ENCODE measurements around the gene PRKN.

PRKN gene

DNA sequence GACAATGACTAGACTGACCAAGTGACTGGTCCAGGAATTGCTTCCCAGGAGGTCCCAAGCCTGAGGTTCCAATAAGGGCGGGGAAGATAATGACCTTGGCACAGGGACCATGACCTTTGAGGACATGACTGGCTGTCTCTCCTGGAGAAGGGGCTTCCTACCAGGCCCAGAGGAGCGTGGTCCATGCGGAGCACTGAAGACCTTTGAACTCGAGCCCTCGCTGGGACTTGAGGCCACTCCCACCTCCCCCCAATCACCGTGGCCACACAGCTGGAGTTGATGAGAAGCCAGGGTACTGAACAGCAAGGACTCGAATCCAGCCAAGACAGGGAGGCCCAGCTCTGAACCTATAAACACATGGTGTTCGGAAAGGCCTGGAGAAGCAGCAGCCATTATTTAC is 677.0 kb downstream of the PRKN start:
- Mint-ChIP-seq H3K4me1 (peaks cover 15% of the 10 kb centered on the region), H3K4me3 (no peak overlapping the region), H3K36me3 (ENCODE audit: low read depth) (no peaks in the 10 kb centered on the region), H3K27me3 (ENCODE audit: low read depth, poor library complexity) (peaks cover 5% of the 10 kb centered on the region), H3K9me3 (no peaks in the 10 kb centered on the region), H3K27ac (no peak overlapping the region)
- TF ChIP-seq, protein P1, sequence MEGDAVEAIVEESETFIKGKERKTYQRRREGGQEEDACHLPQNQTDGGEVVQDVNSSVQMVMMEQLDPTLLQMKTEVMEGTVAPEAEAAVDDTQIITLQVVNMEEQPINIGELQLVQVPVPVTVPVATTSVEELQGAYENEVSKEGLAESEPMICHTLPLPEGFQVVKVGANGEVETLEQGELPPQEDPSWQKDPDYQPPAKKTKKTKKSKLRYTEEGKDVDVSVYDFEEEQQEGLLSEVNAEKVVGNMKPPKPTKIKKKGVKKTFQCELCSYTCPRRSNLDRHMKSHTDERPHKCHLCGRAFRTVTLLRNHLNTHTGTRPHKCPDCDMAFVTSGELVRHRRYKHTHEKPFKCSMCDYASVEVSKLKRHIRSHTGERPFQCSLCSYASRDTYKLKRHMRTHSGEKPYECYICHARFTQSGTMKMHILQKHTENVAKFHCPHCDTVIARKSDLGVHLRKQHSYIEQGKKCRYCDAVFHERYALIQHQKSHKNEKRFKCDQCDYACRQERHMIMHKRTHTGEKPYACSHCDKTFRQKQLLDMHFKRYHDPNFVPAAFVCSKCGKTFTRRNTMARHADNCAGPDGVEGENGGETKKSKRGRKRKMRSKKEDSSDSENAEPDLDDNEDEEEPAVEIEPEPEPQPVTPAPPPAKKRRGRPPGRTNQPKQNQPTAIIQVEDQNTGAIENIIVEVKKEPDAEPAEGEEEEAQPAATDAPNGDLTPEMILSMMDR (IDR thresholded peaks at IDR 0.05) = no peak
- DNase-seq = no peak

DNA sequence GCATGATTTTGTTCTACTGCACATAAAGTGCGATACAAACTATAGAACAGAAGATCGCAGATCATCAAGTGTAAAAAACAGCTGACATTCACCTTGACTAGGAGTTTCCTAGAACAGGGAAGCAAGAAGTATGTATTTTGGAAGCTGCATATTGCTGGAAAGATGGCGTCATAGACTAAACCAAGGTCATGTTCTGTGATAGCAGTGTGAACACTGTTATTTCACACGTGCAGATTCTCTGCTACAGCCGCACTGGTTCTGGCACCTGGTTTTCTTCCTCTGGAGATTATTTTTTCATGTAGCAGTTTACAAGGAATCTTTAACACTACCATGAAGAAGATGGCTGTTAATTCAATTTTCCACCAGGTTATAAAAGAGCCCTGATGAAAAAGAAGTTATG is 681.2 kb downstream of the PRKN start:
- Mint-ChIP-seq H3K36me3 (ENCODE audit: low read depth) (no peaks in the 10 kb centered on the region), H3K4me1 (peaks cover 9% of the 10 kb centered on the region), H3K9me3 (peaks cover 15% of the 10 kb centered on the region), H3K4me3 (no peak overlapping the region), H3K27me3 (ENCODE audit: low read depth, poor library complexity) (peaks cover 13% of the 10 kb centered on the region), H3K27ac (no peak overlapping the region)
- TF ChIP-seq, protein P1 (IDR thresholded peaks at IDR 0.05) = no peak
- DNase-seq = no peak

DNA sequence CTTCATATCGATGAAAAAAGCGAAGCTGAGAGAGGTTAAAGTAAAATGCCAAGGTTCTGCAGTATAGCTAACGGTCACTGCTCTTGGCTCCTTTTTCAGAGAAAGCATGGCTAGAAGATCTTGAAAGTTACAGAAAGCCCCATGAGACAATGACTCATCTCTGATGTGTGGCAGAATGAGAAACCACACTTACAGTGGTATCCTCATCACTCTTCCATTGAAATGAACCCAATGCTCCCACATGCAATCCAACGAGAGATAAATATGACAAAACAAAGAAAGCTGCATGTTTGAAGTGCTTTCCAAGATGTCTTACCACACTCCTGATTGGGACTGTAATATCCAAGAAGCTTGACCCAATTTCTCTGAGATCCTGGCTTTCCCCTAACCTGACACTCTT is 694.9 kb downstream of the PRKN start:
- TF ChIP-seq, protein P1 (IDR thresholded peaks at IDR 0.05) = no peak
- no peak for DNase-seq
- Mint-ChIP-seq H3K27me3 (ENCODE audit: low read depth, poor library complexity) (peaks cover 14% of the 10 kb centered on the region), H3K27ac (no peak overlapping the region), H3K9me3 (peaks cover 12% of the 10 kb centered on the region), H3K36me3 (ENCODE audit: low read depth) (no peaks in the 10 kb centered on the region), H3K4me3 (no peak overlapping the region), H3K4me1 (no peaks in the 10 kb centered on the region)

- Mint-ChIP-seq H3K9me3 (peaks cover 3% of the 10 kb centered on the region), H3K36me3 (ENCODE audit: low read depth) (no peaks in the 10 kb centered on the region), H3K4me3 (no peak overlapping the region), H3K27ac (peak overlapping the region; percentile 64), H3K27me3 (ENCODE audit: low read depth, poor library complexity) (peaks cover 12% of the 10 kb centered on the region), H3K4me1 (no peaks in the 10 kb centered on the region)
- TF ChIP-seq, protein P1 (IDR thresholded peaks at IDR 0.05) = no peak
- DNase-seq = no peak
Observed at GRCh38 chr6:162029873-162030576, 697.5 kb downstream of the PRKN start.

- Mint-ChIP-seq H3K9me3 (peaks cover 3% of the 10 kb centered on the region), H3K4me1 (no peaks in the 10 kb centered on the region)
Observed at GRCh38 chr6:162026843-162027242, 700.7 kb downstream of the PRKN start.

More at GRCh38 chr6:162026843-162027242, 700.7 kb downstream of the PRKN start:
- no peak overlapping the region for H3K27ac Mint-ChIP-seq
- no peak overlapping the region for H3K4me3 Mint-ChIP-seq
- H3K27me3 Mint-ChIP-seq (ENCODE audit: low read depth, poor library complexity) = peaks cover 8% of the 10 kb centered on the region
- H3K36me3 Mint-ChIP-seq (ENCODE audit: low read depth) = no peaks in the 10 kb centered on the region
- TF ChIP-seq, protein P1 (IDR thresholded peaks at IDR 0.05) = no peak
- no peak for DNase-seq

Data from nephron progenitor cell (in vitro differentiated cells).